Uterus (tissue), 2 donors: Measurements from ENCODE around the gene YBX3.

ENCODE experiments used
- CTCF ChIP-seq, 4 experiments: fragments of 200-600 bp in 2 of 4; fragments of 450-650 bp in 2 of 4; sonication (generic) in 2 of 4; IDR thresholded peaks; one replicate each; pipeline ENCODE4 v1.5.1; 2016 to 2019; ENCODE audit warnings: antibody characterized with exemption in 4 of 4, mild to moderate bottlenecking in 2 of 4, moderate library complexity in 1 of 4
- POLR2A ChIP-seq, 2 donors: fragments of 450-650 bp; IDR thresholded peaks; one replicate each; pipeline ENCODE4 v1.6.1; 2016; ENCODE audit warnings: antibody characterized with exemption in 2 of 2, mild to moderate bottlenecking in 1 of 2, moderate library complexity in 1 of 2

DNA sequence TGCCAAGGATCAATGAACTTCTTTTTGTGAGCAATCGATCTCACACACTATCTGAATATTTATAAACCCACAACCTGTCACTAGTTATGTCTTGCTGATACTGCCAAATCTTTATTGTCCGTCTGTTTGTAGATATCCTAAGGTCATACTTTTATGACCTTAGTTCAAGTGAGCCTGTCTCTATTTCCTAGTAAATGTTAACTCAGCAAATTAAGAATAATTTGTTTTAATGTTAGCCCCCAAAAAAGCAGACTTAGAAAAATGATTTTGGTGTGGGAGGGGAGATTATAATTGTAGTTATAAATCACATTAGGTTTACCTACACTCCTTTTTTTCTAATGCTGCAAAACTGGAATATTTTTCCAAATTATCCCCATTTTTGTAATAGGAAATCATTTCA, 58.6 kb downstream of the YBX3 start:
- TF ChIP-seq CTCF (IDR thresholded peaks at IDR 0.05): no peak
- TF ChIP-seq POLR2A (IDR thresholded peaks at IDR 0.05): no peak
